NAMALWA (cell line): ENCODE data around the gene RABGAP1.
"Not testable (repeated sequence)": the region's sequence is repeated elsewhere in the genome, so short reads cannot be mapped to it uniquely, and the experiment has no call there.

Experiments used
- DNase-seq: peaks from one replicate; pipeline ENCODE4 v3.0.0-alpha.2; 2015; ENCODE audit warnings: low spot score

RABGAP1 gene

DNA sequence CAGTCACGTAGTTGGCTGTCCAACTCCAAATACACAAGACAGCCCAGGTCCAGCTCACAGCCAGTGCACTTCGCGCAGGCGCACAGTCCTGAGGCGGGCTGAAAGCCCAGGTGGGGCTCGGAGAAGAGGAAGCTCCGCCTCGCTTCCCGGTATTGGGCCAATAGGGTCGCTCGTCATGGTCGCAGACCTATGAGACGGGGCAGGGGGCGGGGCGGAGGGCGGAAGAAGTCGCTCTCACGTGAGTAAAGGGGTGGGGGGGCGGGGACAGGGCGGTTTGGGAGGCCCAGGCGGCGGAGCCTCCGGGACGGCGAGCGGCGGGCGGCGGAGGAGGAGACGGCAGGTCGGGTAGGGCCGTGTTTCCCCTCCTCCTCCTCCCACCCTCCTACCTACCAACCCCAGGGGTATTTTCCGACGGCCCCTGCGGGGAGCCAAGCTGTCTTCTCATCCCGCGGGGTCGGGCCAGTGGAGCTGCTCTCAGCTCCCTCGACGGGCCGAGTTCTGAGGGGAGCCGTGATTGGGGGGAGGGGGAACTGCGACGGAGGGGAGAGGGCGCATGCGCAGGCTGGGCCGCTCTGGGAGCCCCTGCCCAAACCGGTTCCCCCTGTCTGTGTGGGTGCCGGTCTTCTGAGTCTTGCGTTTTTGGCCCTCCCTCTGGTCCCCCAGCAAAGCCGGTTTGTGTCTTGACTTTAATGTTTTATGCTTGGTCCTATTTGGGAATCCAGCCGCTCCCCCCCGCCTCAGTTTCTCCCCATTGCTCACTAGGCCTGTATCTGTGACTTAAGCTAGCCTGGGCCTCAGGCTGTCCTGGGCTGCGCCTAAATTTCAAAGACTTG, at the start of gene RABGAP1:
RABGAP1 (plus strand) TSS at position 272 of the 833 bp plus-strand sequence. CDS start 16,040 bp downstream, outside the sequence.
- peak; percentile 99 for DNase-seq

DNA sequence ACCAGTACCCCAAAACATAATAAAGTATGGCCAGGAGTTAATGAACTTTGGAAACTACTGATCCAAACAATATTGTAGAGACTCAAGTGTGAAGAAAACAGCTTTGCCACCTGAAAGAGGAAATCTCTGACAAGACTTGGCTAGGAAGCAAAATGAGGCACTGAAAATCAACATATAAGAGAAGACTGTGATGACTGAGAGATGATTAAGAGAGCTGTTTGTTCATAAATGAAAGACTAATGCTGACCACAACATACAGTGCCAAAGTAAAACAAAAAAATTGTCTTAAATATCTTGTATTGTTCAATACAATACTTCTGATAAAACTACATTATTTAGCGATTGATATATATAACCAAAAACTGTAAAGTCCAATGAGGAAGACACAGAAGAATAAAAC, 42.9 kb upstream of the RABGAP1 start:
- no peak for DNase-seq

DNA sequence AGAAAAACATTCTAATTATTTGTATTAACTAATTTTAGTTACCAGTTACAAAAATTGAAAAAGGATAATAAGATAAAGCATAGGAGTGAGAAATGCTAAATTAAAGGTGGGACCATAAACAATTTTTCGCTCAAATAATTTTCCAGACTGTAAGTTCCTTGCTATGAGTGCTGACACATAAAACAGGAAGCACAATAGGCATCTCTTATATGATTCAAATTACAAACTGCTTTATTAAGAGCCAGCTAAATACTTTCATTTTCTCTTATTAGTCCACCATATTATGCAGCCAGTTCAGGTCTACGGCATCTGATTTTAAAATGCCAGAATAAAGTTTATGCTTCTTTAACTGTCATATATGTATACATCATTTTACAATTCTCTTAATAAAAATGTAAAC, 40.0 kb upstream of the RABGAP1 start:
- peak; percentile 59 for DNase-seq

GRCh38 chr9:122904466-122904822, 36.4 kb upstream of the RABGAP1 start:
- peak; percentile 60 for DNase-seq

DNA sequence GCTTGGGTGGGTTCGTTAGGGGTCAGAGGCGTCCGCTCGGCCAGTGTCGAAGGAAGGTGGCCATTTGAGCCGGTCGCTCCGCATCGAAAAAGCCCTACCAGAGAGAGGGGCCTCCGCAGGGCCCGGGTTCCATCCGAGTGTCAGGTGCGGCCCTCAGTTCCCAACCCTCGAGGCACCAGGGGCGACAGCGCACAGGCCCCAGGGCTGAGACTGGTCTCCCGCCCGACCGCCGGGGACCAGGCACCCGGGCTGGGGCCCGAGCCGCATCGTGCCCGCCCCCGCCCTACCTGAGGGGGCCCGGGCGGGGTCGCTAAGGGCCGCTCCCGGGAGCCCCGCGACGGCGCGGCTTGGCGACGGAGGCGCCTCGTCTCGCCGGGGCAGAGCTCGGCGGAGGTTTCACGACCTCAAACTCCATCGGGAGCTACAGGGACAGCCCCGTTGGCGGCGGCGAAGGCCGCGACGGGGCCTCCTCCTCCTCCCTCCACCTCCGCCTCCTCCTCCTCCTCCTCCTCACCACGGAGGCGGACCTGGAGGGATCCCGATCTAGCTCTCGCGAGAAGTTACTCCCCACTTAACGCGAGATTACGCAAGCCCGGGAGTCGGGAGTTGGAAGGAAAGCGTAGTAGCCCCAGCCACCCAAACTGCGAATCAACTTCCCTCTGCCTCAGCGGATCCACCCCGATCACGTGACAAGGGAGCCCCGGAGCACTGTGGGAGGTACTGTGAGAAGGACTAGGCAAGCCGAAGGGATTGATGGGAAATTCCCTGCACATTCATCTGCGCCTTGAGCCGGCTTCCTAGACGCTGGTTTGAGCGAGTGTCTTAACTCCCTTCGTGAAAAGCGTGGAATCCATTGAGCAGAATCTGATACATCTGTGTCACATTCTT, 35.8 kb upstream of the RABGAP1 start, which contains the start of gene RC3H2:
RC3H2 (minus strand) TSS at position 537 of the 888 bp plus-strand sequence. CDS start 7,850 bp downstream, outside the sequence.
- peak; percentile 100 for DNase-seq

- not testable (repeated sequence) for DNase-seq
Observed at GRCh38 chr9:122906122-122906521, 34.7 kb upstream of the RABGAP1 start.

DNA sequence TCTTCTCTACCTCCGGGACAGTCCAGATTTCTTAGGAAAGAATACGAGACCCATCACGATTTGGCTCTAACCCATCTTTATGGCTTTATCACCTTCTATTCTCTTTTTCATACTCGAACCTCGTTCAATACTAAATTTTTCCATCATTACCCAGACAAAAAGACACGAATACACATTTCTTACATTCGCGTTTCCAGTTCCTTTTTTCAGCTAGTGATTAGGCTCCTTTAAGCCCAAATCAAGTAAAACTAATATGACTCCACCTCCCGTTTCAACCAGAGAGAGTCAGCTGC, 28.2 kb upstream of the RABGAP1 start:
- no peak for DNase-seq

GRCh38 chr9:122912964-122913673, 27.7 kb upstream of the RABGAP1 start, which contains the start of gene ZBTB6:
TSS of gene ZBTB6 (minus strand) at chr9:122913323. CDS start at chr9:122912072, 1,251 bp downstream.
- peak; percentile 94 for DNase-seq

- no peak for DNase-seq
Observed at GRCh38 chr9:122918310-122918709, 22.5 kb upstream of the RABGAP1 start.

- no peak for DNase-seq
Observed at GRCh38 chr9:122922713-122923112, 18.1 kb upstream of the RABGAP1 start.

DNA sequence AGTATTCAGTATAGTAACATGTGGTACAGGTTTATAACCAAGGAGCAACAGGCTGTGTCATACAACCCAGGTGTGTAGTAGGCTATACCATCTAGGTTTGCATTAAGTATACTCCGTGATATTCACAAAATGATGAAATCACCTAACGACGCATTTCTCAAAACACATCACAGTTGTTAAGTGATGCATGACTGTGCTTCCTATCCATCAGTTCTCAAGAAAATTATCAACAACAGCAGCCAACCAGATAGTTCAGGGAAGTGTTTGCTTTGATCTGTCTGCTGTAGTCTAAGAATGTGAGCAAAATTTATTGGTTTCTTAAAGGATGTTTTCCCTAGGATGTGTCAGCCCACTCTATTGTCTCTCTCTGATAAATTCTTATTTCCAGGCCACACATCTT, 16.9 kb upstream of the RABGAP1 start:
- peak; percentile 58 for DNase-seq

DNA sequence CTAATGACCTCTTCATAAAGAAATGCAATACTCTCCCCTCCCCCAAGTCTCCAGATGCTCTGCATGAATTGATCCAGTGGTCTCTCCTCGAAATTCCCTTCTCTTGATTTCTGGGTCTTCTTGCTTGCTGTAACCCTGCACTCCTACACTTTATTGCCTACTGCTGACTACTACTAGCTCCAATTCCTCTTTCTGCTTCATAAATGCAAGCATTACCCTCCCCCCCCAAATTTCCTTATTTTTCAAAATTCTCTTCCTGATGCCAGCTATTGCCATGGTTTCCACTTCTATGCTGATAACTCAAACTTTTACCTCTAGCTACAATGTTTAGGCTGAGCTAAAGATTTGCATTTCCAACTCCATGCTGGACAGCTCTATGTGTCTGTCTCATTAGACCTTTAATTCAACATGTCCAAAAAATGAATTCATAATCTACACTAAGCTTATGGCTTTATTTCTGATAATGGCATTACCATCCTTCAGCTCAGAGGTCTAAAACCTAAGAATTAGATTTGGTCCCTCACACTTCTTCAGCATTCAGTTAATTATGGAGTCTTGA, 10.9 kb upstream of the RABGAP1 start:
- DNase-seq: no peak

DNA sequence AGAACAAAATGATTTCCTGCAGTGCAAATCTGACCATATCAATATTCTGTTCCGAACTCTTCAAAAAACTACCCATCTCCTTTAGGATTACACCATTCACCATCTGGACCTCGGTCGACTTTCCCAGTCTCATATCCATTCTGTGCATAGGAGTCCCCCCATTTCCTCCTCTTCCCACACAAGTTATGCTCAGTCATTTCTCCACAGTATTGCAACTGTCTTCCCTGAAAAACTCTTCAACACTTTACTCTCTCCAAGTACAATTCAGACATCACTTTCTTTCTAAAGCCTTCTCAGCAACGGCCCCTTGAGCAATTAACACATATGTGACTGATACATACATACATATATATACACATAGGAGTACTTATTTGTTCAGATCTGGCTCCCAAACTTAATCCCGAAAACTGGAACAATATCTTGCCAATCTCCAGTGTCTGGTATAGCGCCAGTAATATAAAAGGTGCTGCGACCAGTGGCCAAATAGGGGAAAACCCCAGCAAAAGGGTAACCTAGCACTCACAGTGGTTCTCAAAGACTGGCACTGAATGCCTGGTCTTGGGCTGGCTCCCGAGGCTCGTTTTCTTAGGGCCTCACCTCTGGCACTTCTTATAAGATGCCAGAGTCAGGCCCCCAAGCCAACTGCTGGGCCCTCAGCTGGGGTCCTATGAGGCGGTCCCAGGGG, 10.1 kb upstream of the RABGAP1 start:
- DNase-seq: peak; percentile 77

DNA sequence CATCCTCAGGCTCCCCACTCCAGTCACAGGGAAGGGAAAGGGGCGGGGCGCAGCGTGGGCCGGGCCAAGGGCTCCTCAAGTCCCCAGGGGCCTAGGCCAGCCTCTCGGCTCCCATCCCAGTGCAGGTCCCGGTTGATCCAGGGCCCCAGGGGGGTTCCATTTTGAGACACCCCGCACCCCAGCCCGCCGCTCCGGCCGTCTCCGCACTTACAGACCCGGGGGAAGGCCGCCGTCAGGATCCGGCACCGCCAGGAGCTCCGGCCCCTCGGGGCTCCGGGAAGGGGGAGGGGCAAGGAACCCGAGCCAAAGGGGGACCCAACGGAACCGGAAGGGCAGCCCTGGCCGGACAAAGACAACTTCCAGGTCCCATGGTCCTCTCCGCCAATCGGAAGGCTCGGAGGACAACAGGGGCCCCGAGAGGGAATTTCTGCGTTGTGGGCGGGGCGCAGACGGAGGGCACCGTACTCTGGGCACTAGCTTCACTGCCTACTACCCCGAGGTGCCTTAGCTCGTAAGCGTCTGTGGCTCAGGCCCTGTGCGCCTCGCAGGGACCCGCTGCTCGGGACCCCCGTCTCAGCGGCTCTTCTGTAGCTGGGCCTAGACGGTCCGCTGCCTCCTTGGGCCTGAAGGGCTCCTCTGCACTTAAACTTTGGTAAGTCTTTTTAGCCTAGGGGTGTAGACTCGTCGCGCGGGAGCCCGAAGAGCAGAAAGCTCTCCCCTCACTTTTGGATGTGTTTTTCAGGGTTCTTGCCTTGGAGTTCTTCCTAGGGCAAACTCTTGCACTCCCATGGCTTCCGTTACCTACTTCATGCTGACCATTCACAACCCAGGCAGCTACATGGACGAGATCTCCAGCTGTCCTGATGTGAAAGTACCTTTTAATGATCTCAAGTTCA, 9.3 kb upstream of the RABGAP1 start, which contains the start of gene ZBTB26:
ZBTB26 (minus strand) TSS at position 287 of the 896 bp plus-strand sequence. CDS start 11,578 bp downstream, outside the sequence.
- DNase-seq: peak; percentile 96

DNA sequence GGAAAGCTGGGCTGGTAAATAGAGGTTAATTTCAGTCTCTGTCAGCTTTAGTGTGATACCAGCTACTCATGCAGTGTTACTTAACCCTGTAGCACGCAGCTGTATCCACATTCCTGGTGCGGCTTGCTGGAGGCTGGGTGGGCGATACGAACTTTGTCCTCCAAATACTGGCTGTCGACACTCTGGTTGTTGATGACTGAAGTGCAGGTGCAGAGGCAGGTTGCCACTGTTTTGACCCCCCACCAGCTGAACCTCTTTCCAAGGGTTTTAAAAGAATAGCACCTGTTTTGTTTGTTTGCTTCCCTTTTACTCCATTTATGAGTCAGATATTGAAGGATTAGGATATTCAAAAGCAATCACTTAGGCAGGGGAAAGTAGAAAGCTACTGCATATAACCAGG, 4.4 kb upstream of the RABGAP1 start:
- no peak for DNase-seq

DNA sequence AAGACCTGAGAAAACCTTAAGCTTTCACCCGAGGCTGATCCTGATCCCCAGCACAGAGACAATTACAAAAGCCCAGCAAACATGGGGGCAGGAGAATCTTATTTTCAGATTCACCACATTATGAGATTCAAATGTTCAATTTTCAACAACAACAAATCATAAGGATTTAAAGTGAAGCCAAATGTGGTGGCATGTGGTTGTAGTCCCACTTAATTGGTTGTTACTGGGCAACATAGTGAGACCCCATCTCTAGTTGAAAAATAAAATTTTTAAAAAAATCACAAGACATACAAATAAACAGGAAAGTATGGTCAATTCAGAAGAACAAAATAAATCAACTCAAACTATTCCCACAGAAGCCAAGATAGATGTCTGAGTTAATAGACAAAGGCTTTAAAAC, 3.9 kb upstream of the RABGAP1 start:
- no peak for DNase-seq

GRCh38 chr9:122939601-122940000, 1.2 kb upstream of the RABGAP1 start:
- DNase-seq: no peak

- no peak for DNase-seq
Observed at GRCh38 chr9:122940454-122940748, 419 bp upstream of the RABGAP1 start.

DNA sequence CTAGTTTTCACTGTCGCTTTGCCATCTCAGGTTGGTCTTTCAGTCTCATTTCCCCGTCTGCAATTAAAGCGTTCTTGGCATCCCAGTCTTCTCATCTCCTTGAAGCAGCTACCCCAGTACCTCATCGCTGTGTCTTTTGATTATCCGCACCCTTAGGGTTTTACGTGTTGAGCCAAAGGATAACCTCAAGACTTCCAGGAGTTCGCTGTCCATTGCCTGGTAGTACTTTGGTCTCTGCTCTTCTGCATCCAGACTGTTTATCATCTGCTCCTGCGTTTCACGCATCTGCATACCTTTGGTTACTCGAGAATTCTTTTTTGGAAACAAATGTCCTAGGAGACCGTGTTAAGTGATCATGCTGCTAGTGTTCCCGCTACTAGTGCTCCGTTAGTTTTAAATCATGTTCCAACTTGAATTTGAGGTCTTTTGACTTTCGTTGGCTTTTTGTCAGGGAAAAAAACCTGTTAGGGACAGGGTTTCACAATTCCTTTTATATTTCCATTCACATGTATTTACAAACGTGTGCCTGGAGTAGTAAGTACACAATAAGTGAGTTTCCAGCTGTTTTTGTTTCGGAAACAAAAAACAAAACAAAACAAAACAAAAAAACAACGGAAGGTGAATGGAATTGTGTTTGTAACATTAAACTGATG, 888 bp downstream of the RABGAP1 start:
- no peak for DNase-seq
